ENCODE results near the gene TIMP3.

Gene TIMP3

GRCh38 chr22:32780726-32781310 is 20.7 kb upstream of the TIMP3 start:
- H3K4me1 ChIP-seq = peaks cover 5 to 21% (median 11%) of the 10 kb centered on the region in 10 experiments; a peak in 16 of 20 replicates
- no peaks in the 10 kb centered on the region for H3K36me3 ChIP-seq
- H3K4me3 ChIP-seq = no peak overlapping the region
- H3K27me3 ChIP-seq = no peaks in the 10 kb centered on the region
- H3K9me3 ChIP-seq (replicated peaks in 1 of 11) = no peaks in the 10 kb centered on the region
- no peaks in the 10 kb centered on the region for H4K20me1 ChIP-seq
- H3K4me2 ChIP-seq = peak overlapping the region in 4 of 11 experiments; percentile 11 to 28 (median 22); a peak in 3 of 22 replicates
- no peak overlapping the region for H3K27ac ChIP-seq
- no peak overlapping the region for H3K9ac ChIP-seq
- no peak for TF ChIP-seq Cebpa-rat (IDR thresholded peaks at IDR 0.05)

GRCh38 chr22:32781695-32782094 is 19.8 kb upstream of the TIMP3 start:
- no peak overlapping the region for H3K27ac ChIP-seq
- H3K9ac ChIP-seq = no peak overlapping the region
- H3K27me3 ChIP-seq = no peaks in the 10 kb centered on the region
- no peaks in the 10 kb centered on the region for H3K36me3 ChIP-seq
- no peak overlapping the region for H3K4me3 ChIP-seq
- no peaks in the 10 kb centered on the region for H4K20me1 ChIP-seq
- no peak overlapping the region for H3K4me2 ChIP-seq
- 0 out of 22 replicates have a peak, but pooled peaks of 1 of the 11 experiments have one; percentile 23 for TF ChIP-seq Cebpa-rat (IDR thresholded peaks at IDR 0.05)
- H3K9me3 ChIP-seq (replicated peaks in 1 of 11) = no peaks in the 10 kb centered on the region
- H3K4me1 ChIP-seq = peaks cover under 1 to 13% (median 3%) of the 10 kb centered on the region in 10 experiments; a peak in 16 of 20 replicates

- Histone ChIP-seq H4K20me1 (no peaks in the 10 kb centered on the region), H3K27ac (no peak overlapping the region), H3K4me1 (peaks cover 0 to 2% (median 0%) of the 10 kb centered on the region in 10 experiments; a peak in 7 of 20 replicates)
These were observed 16.0 kb upstream of the TIMP3 start for GRCh38 chr22:32785321-32786026.

GRCh38 chr22:32786027-32786418 is 15.5 kb upstream of the TIMP3 start:
- Histone ChIP-seq H3K27ac (no peak overlapping the region), H3K9me3 (replicated peaks in 1 of 11) (no peaks in the 10 kb centered on the region), H3K27me3 (no peaks in the 10 kb centered on the region), H3K4me1 (no peaks in the 10 kb centered on the region), H3K9ac (no peak overlapping the region), H3K36me3 (no peaks in the 10 kb centered on the region), H3K4me3 (no peak overlapping the region), H3K4me2 (no peak overlapping the region), H4K20me1 (no peaks in the 10 kb centered on the region)
- TF ChIP-seq Cebpa-rat (IDR thresholded peaks at IDR 0.05) = no peak

More at GRCh38 chr22:32785321-32786026, 16.0 kb upstream of the TIMP3 start:
- Histone ChIP-seq H3K9ac (no peak overlapping the region), H3K36me3 (no peaks in the 10 kb centered on the region), H3K4me2 (no peak overlapping the region), H3K27me3 (no peaks in the 10 kb centered on the region), H3K9me3 (replicated peaks in 1 of 11) (no peaks in the 10 kb centered on the region), H3K4me3 (no peak overlapping the region)
- TF ChIP-seq Cebpa-rat (IDR thresholded peaks at IDR 0.05) = no peak

GRCh38 chr22:32788904-32789624 is 12.4 kb upstream of the TIMP3 start:
- TF ChIP-seq Cebpa-rat (IDR thresholded peaks at IDR 0.05) = no peak
- Histone ChIP-seq H4K20me1 (no peaks in the 10 kb centered on the region), H3K4me2 (no peak overlapping the region), H3K4me3 (no peak overlapping the region), H3K27ac (no peak overlapping the region), H3K9me3 (replicated peaks in 1 of 11) (no peaks in the 10 kb centered on the region), H3K4me1 (peaks cover 0 to 8% (median 0%) of the 10 kb centered on the region in 10 experiments; a peak in 5 of 20 replicates), H3K9ac (no peak overlapping the region), H3K27me3 (no peaks in the 10 kb centered on the region), H3K36me3 (no peaks in the 10 kb centered on the region)

GRCh38 chr22:32789797-32790620 is 11.5 kb upstream of the TIMP3 start:
- H3K36me3 ChIP-seq = no peaks in the 10 kb centered on the region
- no peak overlapping the region for H3K4me2 ChIP-seq
- no peak for TF ChIP-seq Cebpa-rat (IDR thresholded peaks at IDR 0.05)
- H3K27ac ChIP-seq = no peak overlapping the region
- H3K27me3 ChIP-seq = no peaks in the 10 kb centered on the region
- no peaks in the 10 kb centered on the region for H3K9me3 ChIP-seq (replicated peaks in 1 of 11)
- H3K9ac ChIP-seq = no peak overlapping the region
- H3K4me1 ChIP-seq = peaks cover 0 to 8% (median 0%) of the 10 kb centered on the region in 10 experiments; a peak in 5 of 20 replicates
- H3K4me3 ChIP-seq = no peak overlapping the region
- H4K20me1 ChIP-seq = no peaks in the 10 kb centered on the region

- no peak overlapping the region for H3K4me2 ChIP-seq
- no peak overlapping the region for H3K27ac ChIP-seq
- no peaks in the 10 kb centered on the region for H3K9me3 ChIP-seq (replicated peaks in 1 of 11)
- no peak for TF ChIP-seq Cebpa-rat (IDR thresholded peaks at IDR 0.05)
- H3K27me3 ChIP-seq = no peaks in the 10 kb centered on the region
- H3K4me3 ChIP-seq = no peak overlapping the region
- H3K4me1 ChIP-seq = peaks cover 0 to 16% (median 0%) of the 10 kb centered on the region in 10 experiments; a peak in 5 of 20 replicates
- no peak overlapping the region for H3K9ac ChIP-seq
- no peaks in the 10 kb centered on the region for H4K20me1 ChIP-seq
- no peaks in the 10 kb centered on the region for H3K36me3 ChIP-seq
These were observed 10.4 kb upstream of the TIMP3 start for GRCh38 chr22:32791056-32791455.

- Histone ChIP-seq H3K36me3 (no peaks in the 10 kb centered on the region), H4K20me1 (no peaks in the 10 kb centered on the region), H3K4me2 (no peak overlapping the region), H3K27ac (no peak overlapping the region), H3K27me3 (no peaks in the 10 kb centered on the region), H3K9me3 (replicated peaks in 1 of 11) (no peaks in the 10 kb centered on the region), H3K4me1 (peaks cover 0 to 20% (median under 1%) of the 10 kb centered on the region in 10 experiments; a peak in 5 of 20 replicates), H3K4me3 (no peak overlapping the region), H3K9ac (no peak overlapping the region)
- no peak for TF ChIP-seq Cebpa-rat (IDR thresholded peaks at IDR 0.05)
These were observed 10.0 kb upstream of the TIMP3 start for GRCh38 chr22:32791485-32791884.

GRCh38 chr22:32793589-32793988 is 7.9 kb upstream of the TIMP3 start:
- H3K36me3 ChIP-seq = no peaks in the 10 kb centered on the region
- no peak for TF ChIP-seq Cebpa-rat (IDR thresholded peaks at IDR 0.05)
- no peaks in the 10 kb centered on the region for H4K20me1 ChIP-seq
- no peak overlapping the region for H3K27ac ChIP-seq
- H3K4me2 ChIP-seq = no peak overlapping the region
- peaks cover 0 to 20% (median 3%) of the 10 kb centered on the region in 10 experiments; a peak in 6 of 20 replicates for H3K4me1 ChIP-seq
- no peak overlapping the region for H3K9ac ChIP-seq
- H3K9me3 ChIP-seq (replicated peaks in 1 of 11) = no peaks in the 10 kb centered on the region
- H3K4me3 ChIP-seq = no peak overlapping the region
- H3K27me3 ChIP-seq = no peaks in the 10 kb centered on the region

Data from BLaER1 treated with 17β-estradiol and CSF1 and Interleukin-3, amounts not matched to agents 10 nM and 100 nM (cell line).